Suprapubic skin (tissue), 4 donors: ENCODE data around the gene HOXC4.
"Not testable (repeated sequence)": the region's sequence is repeated elsewhere in the genome, so short reads cannot be mapped to it uniquely, and the experiment has no call there.

Experiments used
- CTCF ChIP-seq, 2 donors: fragments of 200-600 bp in 1 of 2; fragments of 450-650 bp in 1 of 2; sonication (generic) in 1 of 2; IDR thresholded peaks; one replicate each; pipeline ENCODE4 v1.5.1; 2016 to 2019; ENCODE audit warnings: antibody characterized with exemption in 2 of 2, mild to moderate bottlenecking in 1 of 2, moderate library complexity in 1 of 2
- EP300 ChIP-seq: sonication (generic); formaldehyde crosslinking; IDR thresholded peaks from one replicate; pipeline ENCODE4 v1.6.1; 2017; ENCODE audit warnings: antibody characterized with exemption
- POLR2A ChIP-seq, 2 donors: fragments of 450-650 bp; IDR thresholded peaks; one replicate each; pipeline ENCODE4 v1.6.1; 2017; ENCODE audit warnings: antibody characterized with exemption in 2 of 2, mild to moderate bottlenecking in 2 of 2, moderate library complexity in 2 of 2
- POLR2AphosphoS5 ChIP-seq, 3 donors: sonication (generic); formaldehyde crosslinking; IDR thresholded peaks; one replicate each; pipeline ENCODE4 v1.6.1; 2017; ENCODE audit warnings: antibody characterized with exemption in 3 of 3

- not testable (repeated sequence) for TF ChIP-seq POLR2AphosphoS5 (IDR thresholded peaks at IDR 0.05); CTCF (IDR thresholded peaks at IDR 0.05); POLR2A (IDR thresholded peaks at IDR 0.05); EP300
Measured at GRCh38 chr12:54100588-54100987, 47.0 kb downstream of the HOXC4 start.
